NCI-H2171 (cell line): ENCODE data around the gene WWC1.

Experiments
- DNase-seq: peaks from one replicate; lab custom pipeline; 2025; lab: John Stamatoyannopoulos, UW

WWC1 gene

DNA sequence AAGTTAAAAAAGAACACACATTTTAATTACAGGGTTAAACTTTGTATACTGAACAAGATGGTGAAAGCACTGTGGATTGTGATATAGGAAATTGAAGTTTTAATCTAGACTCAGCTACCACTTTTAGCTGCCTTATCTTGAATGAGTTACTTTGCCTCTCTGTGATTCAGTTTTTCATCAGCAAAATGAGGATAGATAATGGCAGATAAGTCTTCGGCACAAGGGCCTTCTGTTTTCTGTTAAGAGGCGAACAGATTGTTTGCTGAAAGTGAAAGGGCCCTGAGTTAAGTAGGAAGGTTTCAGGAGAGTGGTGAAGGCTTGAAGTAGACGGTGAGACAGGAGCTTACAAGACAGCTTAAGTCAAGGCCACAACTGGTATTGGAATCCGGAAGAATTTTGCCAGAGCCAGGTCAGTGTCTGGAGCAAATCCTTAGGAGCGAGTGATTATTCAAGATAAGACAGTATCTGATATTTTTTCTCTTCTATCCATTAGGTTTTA, 202.7 kb downstream of the WWC1 start:
- no peak for DNase-seq

DNA sequence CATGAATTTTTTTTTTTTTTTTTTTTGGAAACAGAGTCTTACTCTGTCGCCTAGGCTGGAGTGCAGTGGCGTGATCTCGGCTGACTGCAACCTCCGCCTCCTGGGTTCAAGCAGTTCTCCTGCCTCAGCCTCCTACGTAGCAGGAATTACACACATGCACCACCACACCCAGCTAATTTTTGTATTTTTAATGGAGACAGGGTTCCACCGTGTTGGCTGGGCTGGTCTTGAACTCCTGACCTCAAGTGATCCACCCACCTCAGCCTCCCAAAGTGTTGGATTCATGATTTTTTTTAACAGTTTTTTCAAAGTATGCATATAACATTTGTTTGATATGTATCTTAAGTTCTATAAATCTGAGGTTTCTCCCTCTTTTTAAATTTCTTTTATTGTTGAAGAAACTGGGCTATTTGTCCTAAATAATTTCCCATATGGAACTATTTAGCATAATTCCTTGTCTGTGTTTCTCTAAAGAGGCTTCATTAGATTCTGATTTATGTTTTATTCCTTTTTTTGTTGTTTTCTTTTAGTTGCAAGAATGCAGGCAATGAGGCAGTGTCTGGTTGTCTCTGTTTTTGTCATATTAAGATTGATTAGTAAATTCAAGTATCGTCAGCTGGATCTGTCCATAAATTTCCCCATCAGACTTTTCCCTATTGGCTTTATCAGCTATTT, 211.3 kb downstream of the WWC1 start:
- no peak for DNase-seq

DNA sequence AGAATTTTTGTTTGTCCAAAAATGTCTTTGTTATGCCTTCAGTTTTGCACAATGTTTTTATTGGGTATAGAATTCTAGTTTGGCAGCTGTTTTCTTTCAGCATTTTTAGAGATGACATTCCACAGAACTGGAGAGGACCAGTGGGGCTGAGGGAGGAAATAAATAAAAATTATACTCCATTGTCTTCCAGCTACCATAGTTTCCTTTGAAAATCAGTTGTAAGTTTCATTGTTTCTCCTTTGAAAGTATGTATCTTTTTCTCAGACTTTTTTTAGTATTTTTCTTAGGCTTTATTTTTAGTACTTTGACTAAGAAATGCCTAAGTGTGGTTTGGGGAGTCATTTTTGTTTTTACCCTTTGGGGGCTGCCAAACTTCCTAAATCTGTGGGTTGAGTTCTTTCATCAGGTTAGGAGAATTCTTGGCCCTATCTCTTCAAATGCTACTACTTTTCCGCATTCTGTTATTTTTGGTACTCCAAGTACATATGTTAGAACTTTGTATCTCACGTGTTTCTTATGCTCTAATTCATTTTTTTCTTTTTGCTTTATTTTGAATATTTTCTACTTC, 222.5 kb downstream of the WWC1 start:
- no peak for DNase-seq
